ENCODE measurements around the gene F11R. TPM values are rescaled to one million over a fixed set of nuclear protein-coding genes. Genes with fewer than 3 reads are reported as not detected.

The F11R gene
- total and polyA plus RNA-seq, 2 donors (not counting 3 experiments of a cell fraction or from before 2014, with no cell fraction given), result 97.0 to 124 TPM

DNA sequence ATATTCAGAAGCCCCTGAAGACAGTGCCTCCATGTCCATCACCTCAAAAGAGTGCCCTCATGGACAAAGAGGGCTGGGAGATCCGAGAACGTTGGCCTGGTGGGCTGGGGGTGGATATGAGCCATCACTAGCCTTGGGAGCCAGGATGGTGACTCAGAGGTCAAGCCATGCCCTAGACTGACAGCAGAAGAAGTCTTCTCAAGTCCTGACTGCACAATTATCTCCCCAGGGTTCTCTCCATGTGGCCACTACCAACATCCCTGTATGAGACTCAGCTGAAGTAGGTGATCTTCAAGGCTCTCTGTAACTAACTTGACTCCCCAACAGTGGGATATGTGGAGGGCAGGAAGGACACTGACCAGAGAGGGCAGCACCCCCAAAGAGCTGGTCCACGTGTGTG is 31.9 kb upstream of the F11R start:
- Histone ChIP-seq H3K9me3 (replicated peaks; ENCODE audit: control insufficient read depth, insufficient read depth, low read length) (no peaks in the 10 kb centered on the region), H4K20me1 (replicated peaks; ENCODE audit: control insufficient read depth, extremely low read depth, insufficient read depth, low read length) (no peaks in the 10 kb centered on the region), H2AFZ (ENCODE audit: low read depth, low read length) (no peak overlapping the region), H3K4me3 (replicated peaks in 1 of 3; ENCODE audit: insufficient read depth in 1 of 3, low read depth in 1 of 3, low read length in 3 of 3) (no peak overlapping the region), H3K9me1 (replicated peaks; ENCODE audit: control insufficient read depth, extremely low read depth, insufficient read depth, low read length) (no peaks in the 10 kb centered on the region), H3K79me2 (ENCODE audit: control insufficient read depth, insufficient read depth, low read length) (no peaks in the 10 kb centered on the region), H3K9ac (replicated peaks; ENCODE audit: extremely low read depth, insufficient read depth, low read length) (no peak overlapping the region), H3K27me3 (ENCODE audit: control insufficient read depth in 2 of 2, insufficient read depth in 2 of 2, low read length in 2 of 2) (no peaks in the 10 kb centered on the region), H3K4me2 (ENCODE audit: insufficient read depth, low read length) (no peak overlapping the region), H3K4me1 (ENCODE audit: control insufficient read depth, extremely low read depth, insufficient read depth, low read length) (no peaks in the 10 kb centered on the region), H3K36me3 (ENCODE audit: control insufficient read depth in 2 of 2, extremely low read depth in 1 of 2, insufficient read depth in 2 of 2, low read length in 2 of 2) (no peaks in the 10 kb centered on the region), H3K27ac (ENCODE audit: insufficient read depth, low read depth, low read length) (no peak overlapping the region)
- DNase-seq (ENCODE audit: low read depth, low spot score) (no peak), FAIRE-seq (no peak)
- dilution Hi-C loops (cut with MboI; ENCODE audit: extremely low pct_ligation_motif_present, low sequenced_read_pairs), result no loop called here
- TF ChIP-seq, protein P1, sequence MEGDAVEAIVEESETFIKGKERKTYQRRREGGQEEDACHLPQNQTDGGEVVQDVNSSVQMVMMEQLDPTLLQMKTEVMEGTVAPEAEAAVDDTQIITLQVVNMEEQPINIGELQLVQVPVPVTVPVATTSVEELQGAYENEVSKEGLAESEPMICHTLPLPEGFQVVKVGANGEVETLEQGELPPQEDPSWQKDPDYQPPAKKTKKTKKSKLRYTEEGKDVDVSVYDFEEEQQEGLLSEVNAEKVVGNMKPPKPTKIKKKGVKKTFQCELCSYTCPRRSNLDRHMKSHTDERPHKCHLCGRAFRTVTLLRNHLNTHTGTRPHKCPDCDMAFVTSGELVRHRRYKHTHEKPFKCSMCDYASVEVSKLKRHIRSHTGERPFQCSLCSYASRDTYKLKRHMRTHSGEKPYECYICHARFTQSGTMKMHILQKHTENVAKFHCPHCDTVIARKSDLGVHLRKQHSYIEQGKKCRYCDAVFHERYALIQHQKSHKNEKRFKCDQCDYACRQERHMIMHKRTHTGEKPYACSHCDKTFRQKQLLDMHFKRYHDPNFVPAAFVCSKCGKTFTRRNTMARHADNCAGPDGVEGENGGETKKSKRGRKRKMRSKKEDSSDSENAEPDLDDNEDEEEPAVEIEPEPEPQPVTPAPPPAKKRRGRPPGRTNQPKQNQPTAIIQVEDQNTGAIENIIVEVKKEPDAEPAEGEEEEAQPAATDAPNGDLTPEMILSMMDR (IDR thresholded peaks at IDR 0.05; ENCODE audit: extremely low read depth in 1 of 2, insufficient read depth in 1 of 2, low read depth in 1 of 2, low read length in 2 of 2), result no peak
- TF ChIP-seq GATA2 (IDR thresholded peaks at IDR 0.05; ENCODE audit: insufficient read depth, insufficient read length, low read depth, low read length) (no peak), JUN (IDR thresholded peaks at IDR 0.05; ENCODE audit: borderline replicate concordance, insufficient read depth, insufficient read length, low read depth) (no peak), MYC (IDR thresholded peaks at IDR 0.05; ENCODE audit: low read depth, low read length) (no peak), FOS (IDR thresholded peaks at IDR 0.05; ENCODE audit: borderline replicate concordance, insufficient read depth, low read length) (no peak), POLR2A (IDR thresholded peaks at IDR 0.05; ENCODE audit: low read depth, low read length) (no peak)
- intact Hi-C loops (cut with micrococcal nuclease), result loop anchor here (10.0 kb wide), 1 partner anchor 728 kb away; no protein-coding TSS in a partner anchor
- POLR2A ChIA-PET, result no interaction called here
- BruUV-seq (replicated peaks), result no TSS peak
- CTCF ChIA-PET, result no interaction called here

- DNase-seq (ENCODE audit: low read depth, low spot score) (no peak), FAIRE-seq (no peak)
- Histone ChIP-seq H4K20me1 (replicated peaks; ENCODE audit: control insufficient read depth, extremely low read depth, insufficient read depth, low read length) (no peaks in the 10 kb centered on the region), H3K36me3 (ENCODE audit: control insufficient read depth in 2 of 2, extremely low read depth in 1 of 2, insufficient read depth in 2 of 2, low read length in 2 of 2) (no peaks in the 10 kb centered on the region), H3K4me3 (replicated peaks in 1 of 3; ENCODE audit: insufficient read depth in 1 of 3, low read depth in 1 of 3, low read length in 3 of 3) (no peak overlapping the region), H3K4me2 (ENCODE audit: insufficient read depth, low read length) (no peak overlapping the region), H3K79me2 (ENCODE audit: control insufficient read depth, insufficient read depth, low read length) (no peaks in the 10 kb centered on the region), H3K9me3 (replicated peaks; ENCODE audit: control insufficient read depth, insufficient read depth, low read length) (no peaks in the 10 kb centered on the region), H2AFZ (ENCODE audit: low read depth, low read length) (no peak overlapping the region), H3K27ac (ENCODE audit: insufficient read depth, low read depth, low read length) (no peak overlapping the region), H3K4me1 (ENCODE audit: control insufficient read depth, extremely low read depth, insufficient read depth, low read length) (peaks cover 5% of the 10 kb centered on the region), H3K9ac (replicated peaks; ENCODE audit: extremely low read depth, insufficient read depth, low read length) (no peak overlapping the region), H3K9me1 (replicated peaks; ENCODE audit: control insufficient read depth, extremely low read depth, insufficient read depth, low read length) (no peaks in the 10 kb centered on the region), H3K27me3 (ENCODE audit: control insufficient read depth in 2 of 2, insufficient read depth in 2 of 2, low read length in 2 of 2) (no peaks in the 10 kb centered on the region)
- intact Hi-C loops (cut with micrococcal nuclease), result loop anchor here (10.0 kb wide), 1 partner anchor 726 kb away; no protein-coding TSS in a partner anchor
- ChIA-PET CTCF (no interaction called here), POLR2A (no interaction called here)
- BruUV-seq (replicated peaks), result no TSS peak
- dilution Hi-C loops (cut with MboI; ENCODE audit: extremely low pct_ligation_motif_present, low sequenced_read_pairs), result no loop called here
- TF ChIP-seq GATA2 (IDR thresholded peaks at IDR 0.05; ENCODE audit: insufficient read depth, insufficient read length, low read depth, low read length), result no peak
- no peak for TF ChIP-seq MAX (IDR thresholded peaks at IDR 0.05; ENCODE audit: insufficient read depth, insufficient read length)
- TF ChIP-seq POLR2A (IDR thresholded peaks at IDR 0.05; ENCODE audit: low read depth, low read length), result no peak
- no peak for TF ChIP-seq POLR2AphosphoS5 (IDR thresholded peaks at IDR 0.05; ENCODE audit: insufficient read depth, low read depth, low read length)
- TF ChIP-seq JUN (IDR thresholded peaks at IDR 0.05; ENCODE audit: borderline replicate concordance, insufficient read depth, insufficient read length, low read depth), result no peak
- TF ChIP-seq, protein P1 (IDR thresholded peaks at IDR 0.05; ENCODE audit: extremely low read depth in 1 of 2, insufficient read depth in 1 of 2, low read depth in 1 of 2, low read length in 2 of 2), result no peak
- no peak for TF ChIP-seq FOS (IDR thresholded peaks at IDR 0.05; ENCODE audit: borderline replicate concordance, insufficient read depth, low read length)
- TF ChIP-seq MYC (IDR thresholded peaks at IDR 0.05; ENCODE audit: low read depth, low read length), result no peak
- TF ChIP-seq EZH2 (IDR thresholded peaks at IDR 0.05; ENCODE audit: borderline replicate concordance, low read depth, low read length, severe bottlenecking), result no peak
Measured at GRCh38 chr1:161051219-161051618, 30.3 kb upstream of the F11R start.
